ENCODE measurements around the gene LAIR1. TPM values are rescaled to one million over a fixed set of nuclear protein-coding genes. Genes with fewer than 3 reads are reported as not detected.

Gene LAIR1
- total and polyA plus RNA-seq, 4 donors: 1.2 to 16.3 (median 4.8) TPM

DNA sequence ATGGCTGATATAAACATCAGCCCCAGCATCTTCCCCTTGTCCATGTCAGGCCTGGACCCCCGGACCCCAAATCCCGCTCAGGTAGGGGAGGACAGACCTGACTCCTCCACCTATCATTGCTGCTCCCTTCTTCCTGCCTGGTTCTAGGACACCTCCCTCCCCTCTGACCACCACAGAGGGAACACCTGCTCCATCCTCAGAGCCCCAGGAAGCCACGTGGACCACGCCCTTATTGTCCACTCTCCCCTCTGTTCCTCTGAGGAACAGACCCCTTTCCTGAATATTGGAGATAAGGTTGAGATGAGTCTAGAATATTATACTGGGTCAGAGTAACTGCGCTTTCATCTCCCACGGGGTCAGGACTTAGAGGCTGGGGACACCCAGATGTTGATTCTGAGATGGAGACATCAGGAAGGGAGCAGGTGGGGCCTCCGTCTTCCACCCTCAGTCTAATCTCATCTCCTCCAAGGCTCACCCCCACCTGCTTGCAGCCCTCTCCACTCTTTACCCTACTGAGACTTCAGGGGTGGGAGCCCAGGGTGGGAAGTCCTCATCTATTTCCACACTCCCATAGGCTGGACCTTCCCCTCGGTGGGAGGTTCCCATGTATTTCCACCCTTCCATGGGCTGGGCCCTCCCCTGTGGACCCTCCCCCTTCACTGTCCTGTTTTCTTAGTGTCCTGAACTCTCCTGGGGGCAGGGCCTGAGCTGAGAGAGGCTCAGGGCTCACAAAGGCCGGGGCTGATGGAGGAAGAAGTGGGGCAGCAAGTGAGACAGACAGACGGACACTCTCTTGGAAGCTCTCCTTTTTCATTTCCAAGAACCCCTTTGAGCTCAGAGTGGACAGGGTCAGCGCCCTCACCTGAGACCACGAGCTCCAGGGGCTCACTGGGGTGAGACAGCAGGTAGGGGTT, 28.5 kb downstream of the LAIR1 start:
- H3K36me3 ChIP-seq (ENCODE audit: control insufficient read depth in 4 of 4, insufficient read depth in 3 of 4, low read depth in 1 of 4, low read length in 3 of 4): no peaks in the 10 kb centered on the region
- DNase-seq (ENCODE audit: low spot score): no peak
- H3K4me3 ChIP-seq (ENCODE audit: low read depth in 1 of 3, low read length in 3 of 3): no peak overlapping the region
- H3K27me3 ChIP-seq (ENCODE audit: control insufficient read depth in 4 of 4, insufficient read depth in 4 of 4, low read length in 3 of 4): no peaks in the 10 kb centered on the region
- no peaks in the 10 kb centered on the region for H3K9me3 ChIP-seq (ENCODE audit: control insufficient read depth in 4 of 4, low read length in 3 of 4)
- TF ChIP-seq, protein P1, sequence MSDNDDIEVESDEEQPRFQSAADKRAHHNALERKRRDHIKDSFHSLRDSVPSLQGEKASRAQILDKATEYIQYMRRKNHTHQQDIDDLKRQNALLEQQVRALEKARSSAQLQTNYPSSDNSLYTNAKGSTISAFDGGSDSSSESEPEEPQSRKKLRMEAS (IDR thresholded peaks at IDR 0.05): no peak
- TF ChIP-seq HNF4A (conservative IDR thresholded peaks at IDR 0.05) (no peak), RAD21 (IDR thresholded peaks at IDR 0.05) (no peak), NR2F2 (IDR thresholded peaks at IDR 0.05) (no peak), YY1 (IDR thresholded peaks at IDR 0.05) (no peak), FOXA1 (IDR thresholded peaks at IDR 0.05) (no peak), SP1 (IDR thresholded peaks at IDR 0.05) (no peak), EGR1 (IDR thresholded peaks at IDR 0.05; ENCODE audit: low read depth in 2 of 2) (no peak), FOXA2 (IDR thresholded peaks at IDR 0.05) (no peak), TAF1 (conservative IDR thresholded peaks at IDR 0.05) (no peak), RXRA (IDR thresholded peaks at IDR 0.05) (no peak), GABPA (IDR thresholded peaks at IDR 0.05 in 1 of 2, conservative IDR thresholded peaks at IDR 0.05 in 1 of 2) (no peak), JUND (IDR thresholded peaks at IDR 0.05) (no peak)
- TF ChIP-seq, protein P2, sequence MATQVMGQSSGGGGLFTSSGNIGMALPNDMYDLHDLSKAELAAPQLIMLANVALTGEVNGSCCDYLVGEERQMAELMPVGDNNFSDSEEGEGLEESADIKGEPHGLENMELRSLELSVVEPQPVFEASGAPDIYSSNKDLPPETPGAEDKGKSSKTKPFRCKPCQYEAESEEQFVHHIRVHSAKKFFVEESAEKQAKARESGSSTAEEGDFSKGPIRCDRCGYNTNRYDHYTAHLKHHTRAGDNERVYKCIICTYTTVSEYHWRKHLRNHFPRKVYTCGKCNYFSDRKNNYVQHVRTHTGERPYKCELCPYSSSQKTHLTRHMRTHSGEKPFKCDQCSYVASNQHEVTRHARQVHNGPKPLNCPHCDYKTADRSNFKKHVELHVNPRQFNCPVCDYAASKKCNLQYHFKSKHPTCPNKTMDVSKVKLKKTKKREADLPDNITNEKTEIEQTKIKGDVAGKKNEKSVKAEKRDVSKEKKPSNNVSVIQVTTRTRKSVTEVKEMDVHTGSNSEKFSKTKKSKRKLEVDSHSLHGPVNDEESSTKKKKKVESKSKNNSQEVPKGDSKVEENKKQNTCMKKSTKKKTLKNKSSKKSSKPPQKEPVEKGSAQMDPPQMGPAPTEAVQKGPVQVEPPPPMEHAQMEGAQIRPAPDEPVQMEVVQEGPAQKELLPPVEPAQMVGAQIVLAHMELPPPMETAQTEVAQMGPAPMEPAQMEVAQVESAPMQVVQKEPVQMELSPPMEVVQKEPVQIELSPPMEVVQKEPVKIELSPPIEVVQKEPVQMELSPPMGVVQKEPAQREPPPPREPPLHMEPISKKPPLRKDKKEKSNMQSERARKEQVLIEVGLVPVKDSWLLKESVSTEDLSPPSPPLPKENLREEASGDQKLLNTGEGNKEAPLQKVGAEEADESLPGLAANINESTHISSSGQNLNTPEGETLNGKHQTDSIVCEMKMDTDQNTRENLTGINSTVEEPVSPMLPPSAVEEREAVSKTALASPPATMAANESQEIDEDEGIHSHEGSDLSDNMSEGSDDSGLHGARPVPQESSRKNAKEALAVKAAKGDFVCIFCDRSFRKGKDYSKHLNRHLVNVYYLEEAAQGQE (IDR thresholded peaks at IDR 0.05): no peak
- TF ChIP-seq, protein P3, sequence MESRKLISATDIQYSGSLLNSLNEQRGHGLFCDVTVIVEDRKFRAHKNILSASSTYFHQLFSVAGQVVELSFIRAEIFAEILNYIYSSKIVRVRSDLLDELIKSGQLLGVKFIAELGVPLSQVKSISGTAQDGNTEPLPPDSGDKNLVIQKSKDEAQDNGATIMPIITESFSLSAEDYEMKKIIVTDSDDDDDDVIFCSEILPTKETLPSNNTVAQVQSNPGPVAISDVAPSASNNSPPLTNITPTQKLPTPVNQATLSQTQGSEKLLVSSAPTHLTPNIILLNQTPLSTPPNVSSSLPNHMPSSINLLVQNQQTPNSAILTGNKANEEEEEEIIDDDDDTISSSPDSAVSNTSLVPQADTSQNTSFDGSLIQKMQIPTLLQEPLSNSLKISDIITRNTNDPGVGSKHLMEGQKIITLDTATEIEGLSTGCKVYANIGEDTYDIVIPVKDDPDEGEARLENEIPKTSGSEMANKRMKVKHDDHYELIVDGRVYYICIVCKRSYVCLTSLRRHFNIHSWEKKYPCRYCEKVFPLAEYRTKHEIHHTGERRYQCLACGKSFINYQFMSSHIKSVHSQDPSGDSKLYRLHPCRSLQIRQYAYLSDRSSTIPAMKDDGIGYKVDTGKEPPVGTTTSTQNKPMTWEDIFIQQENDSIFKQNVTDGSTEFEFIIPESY (IDR thresholded peaks at IDR 0.05): no peak
- TF ChIP-seq, protein P4, sequence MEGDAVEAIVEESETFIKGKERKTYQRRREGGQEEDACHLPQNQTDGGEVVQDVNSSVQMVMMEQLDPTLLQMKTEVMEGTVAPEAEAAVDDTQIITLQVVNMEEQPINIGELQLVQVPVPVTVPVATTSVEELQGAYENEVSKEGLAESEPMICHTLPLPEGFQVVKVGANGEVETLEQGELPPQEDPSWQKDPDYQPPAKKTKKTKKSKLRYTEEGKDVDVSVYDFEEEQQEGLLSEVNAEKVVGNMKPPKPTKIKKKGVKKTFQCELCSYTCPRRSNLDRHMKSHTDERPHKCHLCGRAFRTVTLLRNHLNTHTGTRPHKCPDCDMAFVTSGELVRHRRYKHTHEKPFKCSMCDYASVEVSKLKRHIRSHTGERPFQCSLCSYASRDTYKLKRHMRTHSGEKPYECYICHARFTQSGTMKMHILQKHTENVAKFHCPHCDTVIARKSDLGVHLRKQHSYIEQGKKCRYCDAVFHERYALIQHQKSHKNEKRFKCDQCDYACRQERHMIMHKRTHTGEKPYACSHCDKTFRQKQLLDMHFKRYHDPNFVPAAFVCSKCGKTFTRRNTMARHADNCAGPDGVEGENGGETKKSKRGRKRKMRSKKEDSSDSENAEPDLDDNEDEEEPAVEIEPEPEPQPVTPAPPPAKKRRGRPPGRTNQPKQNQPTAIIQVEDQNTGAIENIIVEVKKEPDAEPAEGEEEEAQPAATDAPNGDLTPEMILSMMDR (IDR thresholded peaks at IDR 0.05; ENCODE audit: low read depth, low read length, missing input control): no peak
- TF ChIP-seq, protein P5, sequence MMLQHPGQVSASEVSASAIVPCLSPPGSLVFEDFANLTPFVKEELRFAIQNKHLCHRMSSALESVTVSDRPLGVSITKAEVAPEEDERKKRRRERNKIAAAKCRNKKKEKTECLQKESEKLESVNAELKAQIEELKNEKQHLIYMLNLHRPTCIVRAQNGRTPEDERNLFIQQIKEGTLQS (IDR thresholded peaks at IDR 0.05): no peak
- 68% methylated on average over 12 of the region's 12 CpGs for WGBS
- no peaks in the 10 kb centered on the region for H3K4me1 ChIP-seq (ENCODE audit: control insufficient read depth in 4 of 4, insufficient read depth in 4 of 4, low read length in 3 of 4)
- no peak overlapping the region for H3K27ac ChIP-seq (ENCODE audit: low read depth in 1 of 2, low read length in 2 of 2)
- H3K9ac ChIP-seq (ENCODE audit: low read depth in 1 of 2, low read length in 2 of 2): no peak overlapping the region

All from liver (tissue), 9 donors.